HepG2 (cell line): ENCODE measurements around the gene ANKS3. TPM values are rescaled to one million over a fixed set of nuclear protein-coding genes. Genes with fewer than 3 reads are reported as not detected.
A peak's percentile ranks its signal among the peaks of the same experiment; 100 is the strongest.

Source experiments
- ATAC-seq: fragments of 200-7000 bp; cut with Tn5 transposase; 3 replicates; pipeline ENCODE4 v1.9.1; 2020; ENCODE audit warnings: mild to moderate bottlenecking, moderate library complexity
- BruUV-seq: library from RNA; stranded (reverse); fragments of 400-500 nt; replicated peaks from 2 replicates; lab custom pipeline; 2021; lab: Mats Ljungman, UMichigan
- CTCF ChIA-PET: fragments of 300-600 bp; formaldehyde crosslinking; extraction: SDS; loops from one replicate; lab custom pipeline; 2021; ENCODE audit warnings: low total read pairs, inconsistent platforms, low intra/inter-chr PET ratio; lab: Yijun Ruan, JAX
- POLR2A ChIA-PET: fragments of 350-600 bp; sonication (Branson Sonifier 250); formaldehyde crosslinking; loops from one replicate; lab custom pipeline; 2020; ENCODE audit warnings: antibody characterized with exemption, inconsistent platforms; lab: Yijun Ruan, JAX
- DNase-seq: peaks from one replicate; pipeline ENCODE4 v3.0.0-alpha.2; 2015; ENCODE audit warnings: low spot score
- FAIRE-seq: peaks from 3 replicates; lab custom pipeline; 2011; peaks lifted over from hg19 to GRCh38; lab: Jason Lieb, UNC
- H2AFZ ChIP-seq: one replicate; pipeline ENCODE4 v1.6.1; 2011; ENCODE audit warnings: low read length, inconsistent platforms
- H3K27ac ChIP-seq: fragments of 300-600 bp; 3 replicates; pipeline ENCODE4 v1.8.0; 2011; ENCODE audit warnings: mixed run types, mild to moderate bottlenecking, mixed read lengths, low read length, inconsistent platforms; ENCODE audit not compliant: insufficient read depth; ENCODE audit errors: extremely low read length
- H3K27me3 ChIP-seq, 2 experiments: fragments of 200-600 bp in 1 of 2; 2 replicates in 1 of 2; 3 replicates in 1 of 2; pipeline versions ENCODE4 v1.6.0 to v1.8.0; 2011; ENCODE audit warnings: low read length in 2 of 2, mild to moderate bottlenecking in 2 of 2, moderate library complexity in 2 of 2, inconsistent platforms in 1 of 2; ENCODE audit not compliant: insufficient read depth in 2 of 2, control insufficient read depth in 1 of 2
- H3K36me3 ChIP-seq, 2 experiments: fragments of 200-600 bp in 1 of 2; replicated peaks in 1 of 2; 2 replicates in 1 of 2; 3 replicates in 1 of 2; pipeline versions ENCODE4 v1.5.1 to v1.8.0; 2011; ENCODE audit warnings: low read length in 2 of 2, inconsistent platforms in 1 of 2; ENCODE audit not compliant: insufficient read depth in 2 of 2, control insufficient read depth in 1 of 2
- H3K4me1 ChIP-seq: 2 replicates; pipeline ENCODE4 v1.5.1; 2012; ENCODE audit warnings: low read length, inconsistent platforms; ENCODE audit not compliant: insufficient read depth
- H3K4me2 ChIP-seq: 2 replicates; pipeline ENCODE4 v1.6.0; 2011; ENCODE audit warnings: low read depth, low read length, inconsistent platforms
- H3K4me3 ChIP-seq, 3 experiments: fragments of 200-600 bp in 1 of 3; sonication (generic), shearing (Covaris generic) in 1 of 3; replicated peaks in 1 of 3; 2 replicates each; pipeline ENCODE4 v1.5.1; 2011 to 2016; ENCODE audit warnings: low read length in 3 of 3, inconsistent platforms in 2 of 3, low read depth in 2 of 3, mild to moderate bottlenecking in 2 of 3, control low read depth in 1 of 3, mixed read lengths in 1 of 3; ENCODE audit not compliant: insufficient read depth in 1 of 3
- H3K79me2 ChIP-seq: one replicate; pipeline ENCODE4 v1.6.1; 2011; ENCODE audit warnings: low read length, inconsistent platforms; ENCODE audit not compliant: insufficient read depth
- H3K9ac ChIP-seq: 2 replicates; pipeline ENCODE4 v1.6.0; 2011; ENCODE audit warnings: mild to moderate bottlenecking, low read depth, low read length, inconsistent platforms; ENCODE audit not compliant: insufficient read depth
- H3K9me3 ChIP-seq: 2 replicates; pipeline ENCODE4 v1.5.1; 2012; ENCODE audit warnings: mild to moderate bottlenecking, low read length
- H4K20me1 ChIP-seq: 2 replicates; pipeline ENCODE4 v1.6.0; 2011; ENCODE audit warnings: inconsistent platforms, mild to moderate bottlenecking, low read length, moderate library complexity; ENCODE audit not compliant: insufficient read depth
- CCAR2 ChIP-seq: fragments of 200-400 bp; formaldehyde crosslinking; optimal IDR thresholded peaks from 2 replicates; pipeline ENCODE3; 2018; ENCODE audit warnings: low read depth, mild to moderate bottlenecking, low read length, moderate library complexity
- CHD2 ChIP-seq: IDR thresholded peaks from 2 replicates; pipeline ENCODE4 v1.6.1; 2011; ENCODE audit warnings: low read depth, low read length, improper control_type of control experiment
- NR1H2 ChIP-seq: sonication (generic); formaldehyde crosslinking; IDR thresholded peaks from 2 replicates; pipeline ENCODE4 v1.8.1; 2022; ENCODE audit warnings: low read depth, missing genetic modification reagents, borderline replicate concordance
- NR2F6 ChIP-seq, 2 experiments: IDR thresholded peaks; 2 replicates each; pipeline ENCODE4 v1.6.1; 2016; ENCODE audit warnings: antibody characterized with exemption in 1 of 2, mild to moderate bottlenecking in 1 of 2
- POGZ ChIP-seq: sonication (generic); formaldehyde crosslinking; IDR thresholded peaks from 2 replicates; pipeline ENCODE4 v1.4.0; 2020; ENCODE audit warnings: mild to moderate bottlenecking, missing genetic modification reagents
- PRPF4 ChIP-seq: fragments of 200-400 bp; formaldehyde crosslinking; IDR thresholded peaks from 2 replicates; pipeline ENCODE4 v1.6.1; 2016; ENCODE audit warnings: low read length, low read depth; ENCODE audit not compliant: poor library complexity, severe bottlenecking
- RXRB ChIP-seq: IDR thresholded peaks from 2 replicates; pipeline ENCODE4 v1.6.1; 2016; ENCODE audit warnings: borderline replicate concordance, missing genetic modification reagents, missing compliant biosample characterization
- SOX6 ChIP-seq, 2 experiments: fragments of 450-650 bp in 1 of 2; sonication (generic) in 1 of 2; formaldehyde crosslinking in 1 of 2; IDR thresholded peaks; 2 replicates each; pipeline versions ENCODE4 v1.4.0 to v1.6.1; 2017 to 2020; ENCODE audit warnings: antibody characterized with exemption in 1 of 2, mild to moderate bottlenecking in 1 of 2, missing genetic modification reagents in 1 of 2
- ZFP82 ChIP-seq: sonication (generic); formaldehyde crosslinking; IDR thresholded peaks from 2 replicates; pipeline ENCODE4 v1.5.1; 2020; ENCODE audit warnings: mild to moderate bottlenecking, missing genetic modification reagents, borderline replicate concordance
- ZNF317 ChIP-seq: sonication (generic); formaldehyde crosslinking; IDR thresholded peaks from 2 replicates; pipeline ENCODE4 v1.5.0; 2020; ENCODE audit warnings: mild to moderate bottlenecking, missing genetic modification reagents
- WGBS: methylation state at CpG from one replicate; pipeline ENCODE4 v1.1.6; 2017; ENCODE audit warnings: low lambda C conversion rate; 5-methylcytosine and 5-hydroxymethylcytosine counted together
- in situ Hi-C: cut with HindIII; loops from 2 replicates; pipeline ENCODE4 v1.10.0; 2017; ENCODE audit warnings: low pct_unique_long_range_greater_than_20kb; ENCODE audit not compliant: extremely low pct_ligation_motif_present
- intact Hi-C: fragments of 100-400 bp; cut with micrococcal nuclease; formaldehyde crosslinking; loops from one replicate; pipeline ENCODE4 v1.10.0; 2022; ENCODE audit not compliant: unreplicated experiment
- polyA plus RNA-seq, 8 experiments: library from polyadenylated mRNA; depleted of rRNA in 3 of 8; stranded (reverse) in 7 of 8; unstranded in 1 of 8; fragments of >200 nt; fragmentation: Illumina TruSeq in 4 of 8; extraction: Trizol in 4 of 8; gene quantifications; 2 replicates each; pipeline versions ENCODE4 v1.2.1 to v1.2.3, GENCODE V29; 2011 to 2016; ENCODE audit warnings: low read depth in 4 of 8, missing spikeins in 1 of 8, mixed read lengths in 1 of 8; ENCODE audit not compliant: insufficient read depth in 1 of 8
- total RNA-seq, 5 experiments: library from RNA; depleted of rRNA; stranded (reverse); fragments of >200 nt; fragmentation: Illumina TruSeq; extraction: Trizol; gene quantifications; 2 replicates each; pipeline ENCODE4 v1.2.3, GENCODE V29; 2016; ENCODE audit warnings: low read depth in 1 of 5
- TF ChIP-seq, protein P1 (sequence below): sonication (generic); formaldehyde crosslinking; IDR thresholded peaks from 2 replicates; pipeline ENCODE4 v1.4.0; 2020; ENCODE audit warnings: missing genetic modification reagents
- TF ChIP-seq, protein P2 (sequence below): IDR thresholded peaks from 2 replicates; pipeline ENCODE4 v1.6.1; 2016; ENCODE audit warnings: missing compliant biosample characterization, missing genetic modification reagents, borderline replicate concordance
- TF ChIP-seq, protein P3 (sequence below): sonication (generic); formaldehyde crosslinking; IDR thresholded peaks from 2 replicates; pipeline ENCODE4 v1.4.0; 2020; ENCODE audit warnings: missing genetic modification reagents
- TF ChIP-seq, protein P4 (sequence below): sonication (generic); formaldehyde crosslinking; IDR thresholded peaks from 2 replicates; pipeline ENCODE4 v1.4.0; 2020; ENCODE audit warnings: missing genetic modification reagents
- TF ChIP-seq, protein P5 (sequence below): sonication (generic); formaldehyde crosslinking; IDR thresholded peaks from 2 replicates; pipeline ENCODE4 v1.5.1; 2020; ENCODE audit warnings: mild to moderate bottlenecking, moderate library complexity, missing genetic modification reagents

Gene ANKS3
- total and polyA plus RNA-seq, 2 of the 13 experiments (the other 11 are each of a cell fraction or from before 2014, with no cell fraction given) = 11.4 to 15.9 TPM

DNA sequence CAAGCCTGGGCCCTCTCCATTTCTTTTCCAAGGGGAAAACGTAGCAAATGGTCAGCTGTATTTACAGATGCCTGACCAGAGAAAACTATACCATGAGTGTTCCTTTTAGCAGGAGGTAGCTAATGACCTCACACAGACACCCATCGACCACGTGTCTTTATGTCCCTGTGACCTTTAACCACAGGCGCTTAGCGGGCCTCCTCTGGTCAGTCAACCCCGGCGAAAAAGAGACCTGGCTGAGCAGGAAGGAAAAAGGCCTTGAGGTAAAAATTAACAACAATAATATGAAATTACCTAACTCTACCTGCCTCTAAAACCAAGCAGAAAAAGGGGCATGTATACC, 31.6 kb downstream of the ANKS3 start:
- H3K4me3 ChIP-seq = no peak overlapping the region
- BruUV-seq = no TSS peak
- TF ChIP-seq NR2F6 (IDR thresholded peaks at IDR 0.05) = peak; percentile 60; the same call in 1 of the 2 replicates
- peak; percentile 38; the same call in 1 of the 2 replicates for TF ChIP-seq NR2F6 (CRISPR knock-in tag; IDR thresholded peaks at IDR 0.05)
- no peak for TF ChIP-seq SOX6 (IDR thresholded peaks at IDR 0.05)
- TF ChIP-seq SOX6 (CRISPR knock-in tag; IDR thresholded peaks at IDR 0.05) = peak; percentile 36; the same call in 1 of the 2 replicates
- TF ChIP-seq, protein P1, sequence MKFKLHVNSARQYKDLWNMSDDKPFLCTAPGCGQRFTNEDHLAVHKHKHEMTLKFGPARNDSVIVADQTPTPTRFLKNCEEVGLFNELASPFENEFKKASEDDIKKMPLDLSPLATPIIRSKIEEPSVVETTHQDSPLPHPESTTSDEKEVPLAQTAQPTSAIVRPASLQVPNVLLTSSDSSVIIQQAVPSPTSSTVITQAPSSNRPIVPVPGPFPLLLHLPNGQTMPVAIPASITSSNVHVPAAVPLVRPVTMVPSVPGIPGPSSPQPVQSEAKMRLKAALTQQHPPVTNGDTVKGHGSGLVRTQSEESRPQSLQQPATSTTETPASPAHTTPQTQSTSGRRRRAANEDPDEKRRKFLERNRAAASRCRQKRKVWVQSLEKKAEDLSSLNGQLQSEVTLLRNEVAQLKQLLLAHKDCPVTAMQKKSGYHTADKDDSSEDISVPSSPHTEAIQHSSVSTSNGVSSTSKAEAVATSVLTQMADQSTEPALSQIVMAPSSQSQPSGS = peak; percentile 36; the same call in 1 of the 2 replicates
- TF ChIP-seq PRPF4 = no peak
- TF ChIP-seq, protein P2, sequence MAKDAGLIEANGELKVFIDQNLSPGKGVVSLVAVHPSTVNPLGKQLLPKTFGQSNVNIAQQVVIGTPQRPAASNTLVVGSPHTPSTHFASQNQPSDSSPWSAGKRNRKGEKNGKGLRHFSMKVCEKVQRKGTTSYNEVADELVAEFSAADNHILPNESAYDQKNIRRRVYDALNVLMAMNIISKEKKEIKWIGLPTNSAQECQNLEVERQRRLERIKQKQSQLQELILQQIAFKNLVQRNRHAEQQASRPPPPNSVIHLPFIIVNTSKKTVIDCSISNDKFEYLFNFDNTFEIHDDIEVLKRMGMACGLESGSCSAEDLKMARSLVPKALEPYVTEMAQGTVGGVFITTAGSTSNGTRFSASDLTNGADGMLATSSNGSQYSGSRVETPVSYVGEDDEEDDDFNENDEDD (CRISPR knock-in tag) = no peak
- no peak for TF ChIP-seq CHD2
- no peak for TF ChIP-seq NR1H2 (CRISPR knock-in tag)
- TF ChIP-seq, protein P3, sequence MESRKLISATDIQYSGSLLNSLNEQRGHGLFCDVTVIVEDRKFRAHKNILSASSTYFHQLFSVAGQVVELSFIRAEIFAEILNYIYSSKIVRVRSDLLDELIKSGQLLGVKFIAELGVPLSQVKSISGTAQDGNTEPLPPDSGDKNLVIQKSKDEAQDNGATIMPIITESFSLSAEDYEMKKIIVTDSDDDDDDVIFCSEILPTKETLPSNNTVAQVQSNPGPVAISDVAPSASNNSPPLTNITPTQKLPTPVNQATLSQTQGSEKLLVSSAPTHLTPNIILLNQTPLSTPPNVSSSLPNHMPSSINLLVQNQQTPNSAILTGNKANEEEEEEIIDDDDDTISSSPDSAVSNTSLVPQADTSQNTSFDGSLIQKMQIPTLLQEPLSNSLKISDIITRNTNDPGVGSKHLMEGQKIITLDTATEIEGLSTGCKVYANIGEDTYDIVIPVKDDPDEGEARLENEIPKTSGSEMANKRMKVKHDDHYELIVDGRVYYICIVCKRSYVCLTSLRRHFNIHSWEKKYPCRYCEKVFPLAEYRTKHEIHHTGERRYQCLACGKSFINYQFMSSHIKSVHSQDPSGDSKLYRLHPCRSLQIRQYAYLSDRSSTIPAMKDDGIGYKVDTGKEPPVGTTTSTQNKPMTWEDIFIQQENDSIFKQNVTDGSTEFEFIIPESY (CRISPR knock-in tag) = peak; percentile 93
- TF ChIP-seq, protein P4, sequence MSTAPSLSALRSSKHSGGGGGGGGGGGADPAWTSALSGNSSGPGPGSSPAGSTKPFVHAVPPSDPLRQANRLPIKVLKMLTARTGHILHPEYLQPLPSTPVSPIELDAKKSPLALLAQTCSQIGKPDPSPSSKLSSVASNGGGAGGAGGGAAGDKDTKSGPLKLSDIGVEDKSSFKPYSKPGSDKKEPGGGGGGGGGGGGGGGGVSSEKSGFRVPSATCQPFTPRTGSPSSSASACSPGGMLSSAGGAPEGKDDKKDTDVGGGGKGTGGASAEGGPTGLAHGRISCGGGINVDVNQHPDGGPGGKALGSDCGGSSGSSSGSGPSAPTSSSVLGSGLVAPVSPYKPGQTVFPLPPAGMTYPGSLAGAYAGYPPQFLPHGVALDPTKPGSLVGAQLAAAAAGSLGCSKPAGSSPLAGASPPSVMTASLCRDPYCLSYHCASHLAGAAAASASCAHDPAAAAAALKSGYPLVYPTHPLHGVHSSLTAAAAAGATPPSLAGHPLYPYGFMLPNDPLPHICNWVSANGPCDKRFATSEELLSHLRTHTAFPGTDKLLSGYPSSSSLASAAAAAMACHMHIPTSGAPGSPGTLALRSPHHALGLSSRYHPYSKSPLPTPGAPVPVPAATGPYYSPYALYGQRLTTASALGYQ (CRISPR knock-in tag) = 0 out of 2 replicates have a peak, but pooled peaks have one; percentile 30
- 0 out of 2 replicates have a peak, but pooled peaks have one; percentile 64 for TF ChIP-seq ZFP82 (CRISPR knock-in tag)
- TF ChIP-seq POGZ (CRISPR knock-in tag) = no peak
- TF ChIP-seq RXRB (CRISPR knock-in tag) = peak; percentile 41; the same call in 1 of the 2 replicates
- TF ChIP-seq ZNF317 (CRISPR knock-in tag) = peak; percentile 58; the same call in 1 of the 2 replicates
- TF ChIP-seq, protein P5, sequence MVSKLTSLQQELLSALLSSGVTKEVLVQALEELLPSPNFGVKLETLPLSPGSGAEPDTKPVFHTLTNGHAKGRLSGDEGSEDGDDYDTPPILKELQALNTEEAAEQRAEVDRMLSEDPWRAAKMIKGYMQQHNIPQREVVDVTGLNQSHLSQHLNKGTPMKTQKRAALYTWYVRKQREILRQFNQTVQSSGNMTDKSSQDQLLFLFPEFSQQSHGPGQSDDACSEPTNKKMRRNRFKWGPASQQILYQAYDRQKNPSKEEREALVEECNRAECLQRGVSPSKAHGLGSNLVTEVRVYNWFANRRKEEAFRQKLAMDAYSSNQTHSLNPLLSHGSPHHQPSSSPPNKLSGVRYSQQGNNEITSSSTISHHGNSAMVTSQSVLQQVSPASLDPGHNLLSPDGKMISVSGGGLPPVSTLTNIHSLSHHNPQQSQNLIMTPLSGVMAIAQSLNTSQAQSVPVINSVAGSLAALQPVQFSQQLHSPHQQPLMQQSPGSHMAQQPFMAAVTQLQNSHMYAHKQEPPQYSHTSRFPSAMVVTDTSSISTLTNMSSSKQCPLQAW (CRISPR knock-in tag) = 0 out of 2 replicates have a peak, but pooled peaks have one; percentile 16
- no peak for TF ChIP-seq CCAR2

More for the DNA sequence above, 31.6 kb downstream of the ANKS3 start:
- Histone ChIP-seq H3K27ac (peak overlapping the region; percentile 67), H3K4me1 (peaks cover 26% of the 10 kb centered on the region), H3K4me2 (peak overlapping the region; percentile 41), H3K79me2 (no peaks in the 10 kb centered on the region), H3K36me3 (peaks cover 36 to 65% of the 10 kb centered on the region in 2 experiments), H3K27me3 (no peaks in the 10 kb centered on the region), H3K9me3 (no peaks in the 10 kb centered on the region), H4K20me1 (no peaks in the 10 kb centered on the region), H3K9ac (peak overlapping the region; percentile 53; the same call in 1 of the 2 replicates), H2AFZ (peak overlapping the region; percentile 11)
- peak; percentile 18 for FAIRE-seq
- POLR2A ChIA-PET = interaction anchor here (1.6 kb wide), 1 partner anchor 9 kb away, joined by 8 read pairs; the partner anchor contains the start of gene NUDT16L1
- intact Hi-C loops = no loop called here
- peak; percentile 43 for ATAC-seq
- CTCF ChIA-PET = no interaction called here
- DNase-seq = peak; percentile 44
- 35% methylated on average over 7 of the region's 7 CpGs for WGBS
- in situ Hi-C loops = no loop called here
